Epithelial cell of esophagus (primary cell): ENCODE results near the gene LCA5.

ENCODE experiments used
- DNase-seq: peaks from one replicate; pipeline ENCODE4 v3.0.0; 2010; ENCODE audit warnings: low read depth
- H3K4me3 ChIP-seq: 2 replicates; pipeline ENCODE4 v1.5.1; 2011; ENCODE audit warnings: mild to moderate bottlenecking, low read length, control low read depth
- TF ChIP-seq, protein P1 (sequence below): IDR thresholded peaks from 2 replicates; pipeline ENCODE4 v1.5.1; 2011; ENCODE audit warnings: low read depth, mild to moderate bottlenecking, low read length, control low read depth, inconsistent platforms; ENCODE audit not compliant: insufficient read depth; ENCODE audit errors: missing control alignments

The LCA5 gene

DNA sequence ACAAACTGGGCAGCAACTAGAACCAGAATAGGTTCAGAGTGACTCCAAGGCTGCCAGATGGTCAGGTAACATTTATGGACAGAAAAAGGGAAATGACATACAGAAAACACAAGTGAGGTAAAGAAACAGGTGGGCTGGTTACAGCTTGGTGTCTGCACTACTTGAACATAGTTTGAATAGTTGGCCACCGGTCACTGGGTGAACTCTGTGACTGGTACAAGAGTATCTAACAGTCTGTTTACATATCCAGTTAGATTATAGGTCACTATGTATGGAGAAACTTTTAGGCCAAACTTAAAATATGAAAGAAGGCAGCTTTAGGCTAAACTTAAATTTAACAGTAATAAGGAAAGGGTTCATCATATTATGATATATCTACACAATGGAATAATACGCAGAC is 32.9 kb downstream of the LCA5 start:
- H3K4me3 ChIP-seq, result no peak overlapping the region
- TF ChIP-seq, protein P1, sequence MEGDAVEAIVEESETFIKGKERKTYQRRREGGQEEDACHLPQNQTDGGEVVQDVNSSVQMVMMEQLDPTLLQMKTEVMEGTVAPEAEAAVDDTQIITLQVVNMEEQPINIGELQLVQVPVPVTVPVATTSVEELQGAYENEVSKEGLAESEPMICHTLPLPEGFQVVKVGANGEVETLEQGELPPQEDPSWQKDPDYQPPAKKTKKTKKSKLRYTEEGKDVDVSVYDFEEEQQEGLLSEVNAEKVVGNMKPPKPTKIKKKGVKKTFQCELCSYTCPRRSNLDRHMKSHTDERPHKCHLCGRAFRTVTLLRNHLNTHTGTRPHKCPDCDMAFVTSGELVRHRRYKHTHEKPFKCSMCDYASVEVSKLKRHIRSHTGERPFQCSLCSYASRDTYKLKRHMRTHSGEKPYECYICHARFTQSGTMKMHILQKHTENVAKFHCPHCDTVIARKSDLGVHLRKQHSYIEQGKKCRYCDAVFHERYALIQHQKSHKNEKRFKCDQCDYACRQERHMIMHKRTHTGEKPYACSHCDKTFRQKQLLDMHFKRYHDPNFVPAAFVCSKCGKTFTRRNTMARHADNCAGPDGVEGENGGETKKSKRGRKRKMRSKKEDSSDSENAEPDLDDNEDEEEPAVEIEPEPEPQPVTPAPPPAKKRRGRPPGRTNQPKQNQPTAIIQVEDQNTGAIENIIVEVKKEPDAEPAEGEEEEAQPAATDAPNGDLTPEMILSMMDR, result no peak
- DNase-seq, result no peak

DNA sequence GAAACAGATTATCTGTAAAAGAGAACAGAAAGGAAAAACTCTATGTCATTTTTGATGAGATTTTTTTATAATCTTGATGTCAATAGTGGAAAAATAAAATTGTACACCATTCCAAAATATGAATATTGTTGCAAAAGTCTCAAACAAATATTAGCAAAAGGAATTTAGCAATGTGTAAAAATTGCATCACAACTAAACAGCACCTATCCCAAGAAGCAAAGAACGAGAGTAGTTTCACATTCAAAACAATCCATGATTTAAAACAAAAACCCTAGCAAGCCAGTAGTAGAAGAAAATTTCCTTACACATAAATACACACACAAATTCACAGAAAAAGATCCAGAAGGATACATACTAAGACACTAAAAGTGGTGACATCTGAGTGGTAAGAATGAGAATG is 38.4 kb downstream of the LCA5 start:
- TF ChIP-seq, protein P1, result no peak
- no peak overlapping the region for H3K4me3 ChIP-seq
- no peak for DNase-seq

DNA sequence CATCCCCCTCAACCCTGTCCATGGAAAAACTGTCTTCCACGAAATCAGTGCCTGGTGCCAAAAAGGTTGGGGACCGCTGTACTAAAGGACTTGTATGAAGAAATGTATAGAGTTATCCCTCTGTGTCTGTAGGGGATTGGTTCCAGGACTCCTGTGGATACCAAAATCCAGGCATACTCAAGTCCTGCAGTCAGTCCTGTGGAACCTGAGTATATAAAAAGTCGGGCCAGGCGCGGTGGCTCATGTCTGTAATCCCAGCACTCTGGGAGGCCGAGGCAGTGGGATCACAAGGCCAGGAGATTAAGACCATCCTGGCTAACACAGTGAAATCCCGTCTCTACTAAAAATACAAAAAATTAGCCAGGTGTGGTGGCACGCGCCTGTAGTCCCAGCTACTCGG is 42.0 kb downstream of the LCA5 start:
- TF ChIP-seq, protein P1, result no peak
- no peak for DNase-seq

DNA sequence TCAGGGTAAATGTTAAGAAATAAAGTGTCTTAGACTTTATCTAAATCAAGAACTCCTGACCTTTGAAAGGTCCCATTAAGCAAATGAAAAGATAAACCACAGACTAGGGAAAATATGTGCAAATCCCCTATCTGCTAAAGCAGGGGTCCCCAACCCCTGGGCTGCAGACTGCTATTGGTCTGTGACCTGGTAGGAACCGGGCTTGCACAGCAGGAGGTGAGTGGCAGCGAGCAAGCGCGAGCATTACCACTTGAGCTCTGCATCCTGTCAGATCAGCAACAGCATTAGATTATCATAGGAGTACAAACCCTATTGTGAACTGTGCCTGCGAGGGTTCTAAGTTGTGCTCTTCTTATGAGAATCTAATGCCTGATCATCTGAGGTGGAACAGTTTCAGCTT is 42.4 kb downstream of the LCA5 start:
- TF ChIP-seq, protein P1, result no peak

More for the DNA sequence above, 42.0 kb downstream of the LCA5 start:
- H3K4me3 ChIP-seq, result no peak overlapping the region

DNA sequence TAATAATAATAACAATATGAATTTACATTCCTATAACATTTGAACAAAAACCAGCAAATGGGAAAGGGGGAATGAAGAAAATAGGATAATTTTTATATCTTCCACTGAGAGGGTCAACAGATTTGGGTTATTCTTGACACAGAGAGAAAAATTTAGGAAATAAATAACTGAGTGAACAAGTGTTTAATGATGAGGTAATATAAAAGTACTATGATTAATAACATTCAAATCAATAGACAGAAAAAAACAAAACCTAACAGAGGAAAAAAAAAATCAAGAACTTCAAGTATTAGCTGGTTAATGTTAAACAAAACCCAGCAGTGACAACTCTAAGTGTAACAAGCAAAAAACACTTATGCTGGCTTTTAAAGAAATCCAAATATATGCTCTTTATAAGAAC is 66.5 kb downstream of the LCA5 start:
- TF ChIP-seq, protein P1, result no peak
- DNase-seq, result no peak
- H3K4me3 ChIP-seq, result no peak overlapping the region

More for the DNA sequence above, 42.4 kb downstream of the LCA5 start:
- no peak overlapping the region for H3K4me3 ChIP-seq
- no peak for DNase-seq

DNA sequence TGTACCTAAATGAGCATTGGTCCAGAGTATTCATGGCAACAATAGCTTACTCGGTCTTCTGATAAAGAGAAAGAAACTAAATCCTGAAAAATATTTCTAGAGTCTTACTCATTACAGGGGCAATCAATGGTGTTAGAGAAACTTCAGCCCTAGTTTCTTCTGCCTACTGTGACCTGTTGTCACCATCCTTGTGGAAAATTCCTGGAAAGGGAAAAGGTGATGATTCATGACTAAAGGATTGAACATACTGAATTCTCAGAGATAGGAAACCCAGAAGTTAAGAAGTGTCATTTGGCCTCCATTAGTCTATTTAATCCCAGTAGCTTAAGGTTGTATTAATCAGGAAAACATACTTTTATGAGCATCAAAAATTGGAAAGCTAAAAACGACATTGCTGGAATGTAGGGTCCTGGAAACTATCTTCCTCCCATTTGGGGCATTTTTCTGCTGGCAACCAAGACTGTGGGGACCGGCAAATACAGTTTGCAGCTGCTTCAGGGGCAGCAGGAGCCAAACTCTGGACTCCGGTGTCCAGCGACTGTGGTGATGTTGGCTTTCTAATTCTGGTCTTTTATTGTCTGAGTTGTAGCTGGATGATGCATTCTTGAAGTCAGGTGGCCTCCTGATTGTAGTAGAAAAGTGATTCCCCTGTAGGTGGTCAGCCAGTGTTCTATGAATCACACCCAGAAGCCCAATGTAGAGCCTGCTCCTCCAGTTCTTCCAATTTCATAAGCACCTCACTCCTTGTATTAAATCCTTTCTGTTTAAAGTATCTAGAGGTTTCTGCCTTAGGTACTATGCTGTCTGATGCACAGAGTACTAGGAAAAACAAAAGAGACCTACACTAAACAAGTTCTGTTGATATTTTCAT is 67.6 kb downstream of the LCA5 start:
- DNase-seq, result peak; percentile 23
- no peak overlapping the region for H3K4me3 ChIP-seq
- TF ChIP-seq, protein P1, result no peak

DNA sequence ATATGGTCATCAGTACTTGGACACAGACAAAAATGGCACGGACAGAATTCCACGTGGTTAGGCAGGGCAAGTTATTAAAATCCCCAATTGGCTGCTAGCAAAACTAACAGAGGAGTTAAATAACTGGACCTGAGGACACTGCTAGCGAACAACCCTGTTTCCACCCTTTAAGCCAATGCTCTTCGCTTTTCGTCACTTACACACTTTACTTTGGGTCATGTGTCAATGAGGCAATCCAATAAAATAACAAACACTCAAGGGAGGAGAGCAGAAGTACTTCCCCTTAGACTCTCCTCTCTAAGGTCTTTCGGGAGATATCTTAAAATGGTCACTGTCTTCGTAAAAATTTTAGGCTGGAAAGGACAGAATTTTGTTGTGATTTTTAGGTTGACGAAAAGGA is 68.6 kb downstream of the LCA5 start:
- TF ChIP-seq, protein P1, result no peak
- H3K4me3 ChIP-seq, result no peak overlapping the region
- DNase-seq, result no peak
